IMR-90 (cell line): ENCODE measurements around the gene COL24A1. TPM values are rescaled to one million over a fixed set of nuclear protein-coding genes. Genes with fewer than 3 reads are reported as not detected.
A peak's percentile ranks its signal among the peaks of the same experiment; 100 is the strongest.

Experiments used
- ATAC-seq: fragments of 200-7000 bp; cut with Tn5 transposase; 2 replicates; pipeline ENCODE4 v1.9.1; 2020; ENCODE audit warnings: low read depth, mild to moderate bottlenecking, moderate library complexity
- BruUV-seq: library from RNA; stranded (reverse); fragments of 400-500 nt; replicated peaks from 2 replicates; lab custom pipeline; 2021; lab: Mats Ljungman, UMichigan
- CTCF ChIA-PET: fragments of 300-600 bp; formaldehyde crosslinking; extraction: SDS; loops from one replicate; lab custom pipeline; 2021; ENCODE audit warnings: antibody characterized with exemption; lab: Yijun Ruan, JAX
- POLR2A ChIA-PET: fragments of 300-600 bp; sonication (Branson Sonifier 250); formaldehyde crosslinking; loops from one replicate; lab custom pipeline; 2022; ENCODE audit warnings: antibody characterized with exemption; ENCODE audit not compliant: unreplicated experiment; lab: Charles Lee
- DNase-seq: peaks from one replicate; pipeline ENCODE4 v3.0.0; 2013
- H2AFZ ChIP-seq: replicated peaks from 2 replicates; pipeline ENCODE3; 2013; ENCODE audit warnings: low read length, mild to moderate bottlenecking; ENCODE audit not compliant: poor library complexity
- H2AK5ac ChIP-seq: 2 replicates; pipeline ENCODE4 v1.6.1; 2013; ENCODE audit warnings: low read depth, low read length, inconsistent platforms
- H2AK9ac ChIP-seq: replicated peaks from 2 replicates; pipeline ENCODE3; 2013; ENCODE audit warnings: mild to moderate bottlenecking, low read depth, low read length, moderate library complexity; ENCODE audit not compliant: poor library complexity
- H2BK120ac ChIP-seq: 2 replicates; pipeline ENCODE4 v1.6.1; 2013; ENCODE audit warnings: low read depth, low read length, inconsistent platforms
- H2BK15ac ChIP-seq: 3 replicates; pipeline ENCODE4 v1.6.1; 2013; ENCODE audit warnings: low read depth, low read length, inconsistent platforms
- H2BK20ac ChIP-seq: 2 replicates; pipeline ENCODE4 v1.6.1; 2013; ENCODE audit warnings: low read depth, mild to moderate bottlenecking, inconsistent platforms, low read length, moderate library complexity
- H2BK5ac ChIP-seq: 2 replicates; pipeline ENCODE4 v1.6.1; 2013; ENCODE audit warnings: mild to moderate bottlenecking, low read depth, low read length, inconsistent platforms; ENCODE audit not compliant: poor library complexity, severe bottlenecking
- H3K14ac ChIP-seq: replicated peaks from 2 replicates; pipeline ENCODE4 v1.6.1; 2013; ENCODE audit warnings: low read depth, low read length, inconsistent platforms
- H3K18ac ChIP-seq: 2 replicates; pipeline ENCODE4 v1.6.1; 2013; ENCODE audit warnings: low read depth, low read length, control low read depth
- H3K23ac ChIP-seq: 2 replicates; pipeline ENCODE4 v1.6.1; 2013; ENCODE audit warnings: low read depth, low read length, inconsistent platforms
- H3K27ac ChIP-seq: 2 replicates; pipeline ENCODE4 v1.5.1; 2013; ENCODE audit warnings: mild to moderate bottlenecking, control low read depth, low read length; ENCODE audit not compliant: insufficient read depth
- H3K27me3 ChIP-seq: 2 replicates; pipeline ENCODE4 v1.6.1; 2013; ENCODE audit warnings: low read length; ENCODE audit not compliant: control insufficient read depth, insufficient read depth
- H3K36me3 ChIP-seq: 2 replicates; pipeline ENCODE4 v1.6.1; 2013; ENCODE audit warnings: low read length, mixed read lengths; ENCODE audit not compliant: control insufficient read depth, insufficient read depth
- H3K4ac ChIP-seq: 2 replicates; pipeline ENCODE4 v1.6.1; 2013; ENCODE audit warnings: low read depth, low read length, inconsistent platforms
- H3K4me1 ChIP-seq: 2 replicates; pipeline ENCODE4 v1.6.1; 2013; ENCODE audit warnings: low read length, mixed read lengths; ENCODE audit not compliant: control insufficient read depth, insufficient read depth
- H3K4me2 ChIP-seq: 2 replicates; pipeline ENCODE4 v1.6.1; 2013; ENCODE audit warnings: low read depth, mild to moderate bottlenecking, control low read depth, low read length, moderate library complexity
- H3K4me3 ChIP-seq: 2 replicates; pipeline ENCODE4 v1.5.1; 2013; ENCODE audit warnings: low read depth, mild to moderate bottlenecking, control low read depth, low read length, moderate library complexity; ENCODE audit not compliant: insufficient read depth
- H3K56ac ChIP-seq: 2 replicates; pipeline ENCODE4 v1.6.1; 2013; ENCODE audit warnings: low read length, inconsistent platforms; ENCODE audit not compliant: insufficient read depth; ENCODE audit errors: extremely low read depth
- H3K79me1 ChIP-seq, 2 experiments: 2 replicates each; pipeline ENCODE4 v1.6.1; 2013; ENCODE audit warnings: low read length in 2 of 2, inconsistent platforms in 1 of 2, low read depth in 1 of 2
- H3K9ac ChIP-seq: 2 replicates; pipeline ENCODE4 v1.6.1; 2013; ENCODE audit warnings: low read depth, low read length, control low read depth
- H3K9me1 ChIP-seq: 2 replicates; pipeline ENCODE4 v1.6.1; 2013; ENCODE audit warnings: low read length, inconsistent platforms; ENCODE audit not compliant: insufficient read depth
- H3K9me3 ChIP-seq: 2 replicates; pipeline ENCODE4 v1.6.1; 2013; ENCODE audit warnings: low read length; ENCODE audit not compliant: control insufficient read depth, insufficient read depth
- H4K20me1 ChIP-seq: 2 replicates; pipeline ENCODE4 v1.6.1; 2013; ENCODE audit warnings: low read length, inconsistent platforms; ENCODE audit not compliant: insufficient read depth
- H4K5ac ChIP-seq: 2 replicates; pipeline ENCODE4 v1.6.1; 2013; ENCODE audit warnings: mild to moderate bottlenecking, low read depth, low read length, control low read depth
- H4K8ac ChIP-seq, 2 experiments: 2 replicates each; pipeline ENCODE4 v1.6.1; 2013; ENCODE audit warnings: low read depth in 2 of 2, low read length in 2 of 2, control low read depth in 1 of 2, inconsistent platforms in 1 of 2
- H4K91ac ChIP-seq: 2 replicates; pipeline ENCODE4 v1.6.1; 2013; ENCODE audit warnings: low read depth, low read length, inconsistent platforms; ENCODE audit not compliant: insufficient read depth
- CEBPB ChIP-seq: IDR thresholded peaks from 2 replicates; pipeline ENCODE4 v1.6.1; 2012; ENCODE audit warnings: low read depth, low read length, improper control_type of control experiment
- FOS ChIP-seq: fragments of 150-350 bp; IDR thresholded peaks from 2 replicates; pipeline ENCODE4 v1.6.1; 2016; ENCODE audit warnings: low read depth, low read length
- dilution Hi-C: fragments of 300-500 bp; cut with HindIII; formaldehyde crosslinking; loops from one replicate; pipeline ENCODE4 v1.14.3; 2018; ENCODE audit warnings: low sequenced_read_pairs; ENCODE audit not compliant: unreplicated experiment
- in situ Hi-C: fragments of 300-500 bp; cut with MboI; formaldehyde crosslinking; loops from 3 replicates; pipeline ENCODE4 v1.14.3; 2019; ENCODE audit warnings: low sequenced_read_pairs, inconsistent platforms, mixed read lengths
- intact Hi-C: fragments of 100-400 bp; cut with micrococcal nuclease; formaldehyde crosslinking; loops from 2 replicates; pipeline ENCODE4 v1.10.0; 2022
- polyA plus RNA-seq, 3 experiments: library from polyadenylated mRNA; depleted of rRNA; stranded (reverse); fragments of >200 nt; gene quantifications; 2 replicates each; pipeline ENCODE4 v1.2.3, GENCODE V29; 2012; ENCODE audit warnings: low replicate concordance in 1 of 3
- total RNA-seq: library from RNA; depleted of rRNA; stranded (reverse); fragments of >200 nt; gene quantifications from 2 replicates; pipeline ENCODE4 v1.2.3, GENCODE V29; 2012

The COL24A1 gene
- total and polyA plus RNA-seq, 2 of the 4 experiments (the other 2 are of a cell fraction): 1.4 to 2.2 TPM

DNA sequence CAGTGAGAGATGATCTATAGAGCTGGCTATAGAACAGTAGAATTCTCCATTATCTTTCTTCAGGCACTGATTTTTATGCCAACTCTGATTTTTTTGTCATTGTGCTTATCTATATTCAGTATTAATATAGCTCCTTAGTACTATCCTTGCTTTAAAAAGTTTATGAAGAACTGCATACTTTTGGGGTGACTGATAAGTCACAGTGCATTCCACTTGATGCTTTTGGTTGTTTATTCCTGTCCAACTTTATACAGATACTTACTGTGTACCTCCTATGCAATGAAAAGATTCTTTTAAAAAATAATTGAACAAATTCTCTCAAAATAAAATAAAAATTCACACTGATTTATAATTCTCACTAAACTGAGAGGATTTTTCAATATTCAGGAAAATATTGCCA, 71.6 kb downstream of the COL24A1 start:
- Histone ChIP-seq H3K4me2 (no peak overlapping the region), H4K8ac (no peak overlapping the region), H3K4me1 (peaks cover 3% of the 10 kb centered on the region), H3K4ac (no peak overlapping the region), H3K36me3 (no peaks in the 10 kb centered on the region), H3K14ac (no peak overlapping the region), H3K56ac (no peak overlapping the region; the same call in 1 of the 2 replicates), H3K18ac (no peak overlapping the region; the same call in 1 of the 2 replicates), H4K5ac (no peak overlapping the region), H4K20me1 (no peaks in the 10 kb centered on the region), H2BK15ac (no peak overlapping the region), H3K4me3 (no peak overlapping the region), H2AK5ac (no peak overlapping the region), H3K27me3 (no peaks in the 10 kb centered on the region), H3K9me1 (peaks cover 6% of the 10 kb centered on the region; the same call in 1 of the 2 replicates), H2BK20ac (peak overlapping the region; percentile 89; the same call in 1 of the 2 replicates), H3K9ac (no peak overlapping the region), H3K23ac (no peak overlapping the region), H3K27ac (peak overlapping the region; percentile 41; the same call in 1 of the 2 replicates), H3K9me3 (no peaks in the 10 kb centered on the region), H2AK9ac (no peak overlapping the region), H2AFZ (no peak overlapping the region), H2BK5ac (peak overlapping the region; percentile 76), H4K91ac (no peak overlapping the region), H2BK120ac (no peak overlapping the region; the same call in 1 of the 2 replicates), H3K79me1 (no peaks in the 10 kb centered on the region)
- ChIA-PET CTCF (no interaction called here), POLR2A (no interaction called here)
- TF ChIP-seq CEBPB: no peak
- TF ChIP-seq FOS: peak; percentile 14; the same call in 1 of the 2 replicates
- peak; percentile 99 for ATAC-seq
- DNase-seq: peak; percentile 63
- intact Hi-C loops: loop anchor here (5.0 kb wide), 1 partner anchor 32 kb away; no protein-coding TSS in a partner anchor
- dilution Hi-C loops: no loop called here
- BruUV-seq: no TSS peak
- in situ Hi-C loops: no loop called here
